Stimulated activated CD4-positive, alpha-beta T cell treated with anti-CD3 and anti-CD28 coated beads, TNF-alpha, amount 100 ng/mL, for 1 hour (primary cell): Measurements from ENCODE around the gene ZFP30.
"Not testable (repeated sequence)": the region's sequence is repeated elsewhere in the genome, so short reads cannot be mapped to it uniquely, and the experiment has no call there.

Source experiments
- DNase-seq, 3 donors: peaks; one replicate each; pipeline ENCODE4 v3.0.0-alpha.2; 2020; ENCODE audit warnings: low read depth in 3 of 3, low spot score in 1 of 3

Gene ZFP30

GRCh38 chr19:37655301-37655688 is at the start of gene ZFP30:
Gene ZFP30, minus strand, starts transcription at chr19:37655465. Its CDS starts 7,643 bp downstream, at chr19:37647822.
- DNase-seq = peak; percentile 43 to 63 (median 50)

GRCh38 chr19:37699057-37699456 is 43.8 kb upstream of the ZFP30 start:
- DNase-seq = no peak

- no peak for DNase-seq
Observed at GRCh38 chr19:37698216-37698615, 43.0 kb upstream of the ZFP30 start.

DNA sequence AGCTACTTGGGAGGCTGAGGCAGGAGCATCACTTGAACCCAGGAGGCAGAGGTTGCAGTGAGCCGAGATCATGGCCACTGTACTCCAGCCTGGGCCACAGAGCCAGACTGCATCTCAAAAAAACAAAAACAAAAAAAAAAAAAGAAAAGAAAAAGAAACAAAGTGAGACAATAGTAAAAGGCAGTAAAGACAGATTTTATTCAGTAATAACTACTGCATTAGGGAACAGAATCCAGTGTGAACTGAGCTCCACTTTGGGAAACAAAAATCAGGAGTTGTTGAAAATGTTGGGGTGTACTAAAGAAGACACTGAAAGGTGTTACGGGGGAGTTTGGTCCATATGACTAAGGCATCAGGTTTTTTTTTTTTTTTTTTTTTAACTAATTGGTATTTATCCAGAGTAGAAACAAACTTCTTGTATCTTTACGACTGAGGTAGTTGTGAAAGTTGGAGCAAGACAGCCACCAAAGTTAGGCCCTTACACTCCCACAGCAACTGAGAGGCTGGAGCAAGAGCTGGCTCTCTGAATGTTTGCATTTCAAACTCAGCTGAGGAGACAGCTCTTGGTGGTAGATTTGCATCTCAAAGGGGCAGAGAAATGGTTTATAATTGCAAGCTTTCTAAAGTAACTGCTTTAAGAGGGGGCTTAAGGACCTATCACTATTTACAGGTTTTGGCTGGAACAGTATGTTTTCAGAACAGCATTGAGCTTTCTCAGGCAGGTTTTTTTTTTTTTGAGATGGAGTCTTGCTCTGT is 40.1 kb upstream of the ZFP30 start:
- no peak for DNase-seq

DNA sequence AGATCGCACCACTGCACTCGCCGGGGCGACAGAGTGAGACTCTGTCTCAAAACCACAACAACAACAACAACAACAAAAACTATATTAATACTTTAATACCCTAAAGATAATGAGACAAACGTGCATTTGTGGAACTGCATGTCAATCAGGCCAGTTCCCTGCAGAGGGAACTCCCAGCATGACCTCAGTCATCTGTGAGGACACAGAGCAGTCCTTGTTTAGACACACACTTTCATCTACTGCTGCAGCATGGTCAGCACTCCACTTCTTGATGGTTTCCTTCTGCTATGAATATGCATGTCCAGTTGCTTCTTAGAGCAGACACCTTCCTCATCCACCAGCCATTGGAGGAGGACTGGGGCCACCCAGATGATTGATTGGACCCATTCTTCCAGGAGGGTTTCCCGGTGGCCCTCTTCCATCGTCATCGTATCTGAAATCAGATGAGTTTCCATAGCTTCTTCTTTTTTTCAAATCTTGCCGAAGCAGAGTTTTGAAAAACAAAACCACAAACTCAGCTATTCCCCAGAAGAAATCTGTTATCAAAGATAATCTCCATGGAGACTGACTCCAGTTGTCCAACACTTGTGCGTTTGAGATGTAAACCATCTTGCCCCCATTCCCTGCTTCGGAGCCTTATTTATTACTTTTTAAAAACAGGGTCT is 37.8 kb upstream of the ZFP30 start:
- DNase-seq = no peak

DNA sequence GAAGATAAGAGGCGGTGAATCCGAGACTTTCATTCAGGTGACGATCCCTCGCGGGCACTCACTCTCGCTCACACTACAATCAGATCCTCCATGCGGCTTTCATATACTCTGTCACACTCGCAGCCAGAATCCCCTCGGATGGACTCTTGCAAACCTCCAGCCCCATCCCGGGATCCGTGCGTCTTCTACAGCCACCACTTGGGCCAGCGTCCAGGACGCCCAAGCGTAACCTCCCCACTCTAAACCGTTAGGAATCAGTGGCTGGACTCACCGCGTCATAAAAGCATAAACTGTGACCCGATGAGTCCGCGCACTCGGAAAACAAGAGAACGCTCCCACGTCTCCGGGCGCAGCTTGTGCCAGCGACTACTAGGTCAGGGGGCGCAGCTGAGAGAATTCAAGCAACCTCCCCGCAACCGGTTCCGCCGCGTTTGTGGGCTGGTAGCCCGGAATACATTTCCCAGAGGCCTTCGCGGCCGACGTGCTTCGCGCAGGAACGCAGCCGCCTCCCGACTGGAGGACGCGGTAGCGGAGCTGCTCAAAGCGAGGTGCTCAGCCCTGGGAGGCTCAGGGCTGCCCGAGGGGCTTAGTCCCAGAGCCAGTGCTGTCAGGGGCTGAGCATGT is 36.7 kb upstream of the ZFP30 start:
- peak; percentile 38 to 64 (median 47) for DNase-seq

- no peak for DNase-seq
Observed at GRCh38 chr19:37683520-37683919, 28.3 kb upstream of the ZFP30 start.

GRCh38 chr19:37669450-37669914 is 14.2 kb upstream of the ZFP30 start:
- DNase-seq = no peak

- DNase-seq = not testable (repeated sequence)
Observed at GRCh38 chr19:37657157-37657556, 1.9 kb upstream of the ZFP30 start.

GRCh38 chr19:37655689-37656371 is 565 bp upstream of the ZFP30 start:
- DNase-seq = peak; percentile 43 to 85 (median 62)

GRCh38 chr19:37654629-37655300 is 500 bp downstream of the ZFP30 start:
- DNase-seq = peak in 1 of 3 donors; percentile 4

- DNase-seq = no peak
Observed at GRCh38 chr19:37654118-37654517, 1.1 kb downstream of the ZFP30 start.

DNA sequence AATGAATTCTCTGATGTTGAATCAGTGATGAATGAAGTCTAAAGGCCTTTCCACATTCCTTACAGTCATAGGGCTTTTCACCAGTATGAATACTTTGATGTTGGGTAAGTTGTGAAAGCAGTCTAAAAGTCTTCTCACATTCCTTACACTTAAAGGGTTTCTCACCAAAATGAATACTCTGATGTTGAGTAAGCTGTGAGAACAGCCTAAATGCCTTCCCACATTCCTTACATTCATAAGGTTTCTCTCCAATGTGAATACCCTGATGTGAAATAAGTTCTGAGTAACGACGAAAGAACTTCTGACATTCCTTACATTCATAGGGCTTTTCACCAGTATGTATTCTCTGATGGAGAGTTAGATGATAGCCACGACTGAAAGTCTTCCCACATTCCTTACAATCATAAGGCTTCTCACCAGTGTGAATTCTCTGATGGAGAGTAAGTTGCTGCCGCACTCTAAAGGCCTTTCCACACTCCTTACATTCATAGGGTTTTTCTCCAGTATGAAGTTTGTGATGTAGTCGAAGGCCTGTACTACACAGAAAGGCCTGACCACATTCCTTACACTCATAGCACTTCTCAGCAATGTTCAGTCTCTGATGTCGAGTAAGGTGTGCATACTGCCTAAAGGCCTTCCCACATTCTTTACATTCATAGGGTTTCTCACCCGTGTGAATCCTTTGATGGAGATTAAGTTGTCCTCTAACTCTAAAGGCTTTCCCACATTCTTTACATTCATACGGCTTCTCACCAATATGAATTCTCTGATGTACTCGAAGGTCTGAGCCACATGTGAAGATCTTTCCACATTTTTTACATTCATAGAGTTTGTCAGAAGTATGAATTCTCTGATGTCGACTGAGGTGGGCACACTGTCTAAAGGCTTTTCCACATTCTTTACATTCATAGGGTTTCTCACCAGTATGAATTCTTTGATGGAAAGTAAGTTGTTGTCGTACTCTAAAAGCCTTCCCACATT is 19.9 kb downstream of the ZFP30 start:
- DNase-seq = no peak

DNA sequence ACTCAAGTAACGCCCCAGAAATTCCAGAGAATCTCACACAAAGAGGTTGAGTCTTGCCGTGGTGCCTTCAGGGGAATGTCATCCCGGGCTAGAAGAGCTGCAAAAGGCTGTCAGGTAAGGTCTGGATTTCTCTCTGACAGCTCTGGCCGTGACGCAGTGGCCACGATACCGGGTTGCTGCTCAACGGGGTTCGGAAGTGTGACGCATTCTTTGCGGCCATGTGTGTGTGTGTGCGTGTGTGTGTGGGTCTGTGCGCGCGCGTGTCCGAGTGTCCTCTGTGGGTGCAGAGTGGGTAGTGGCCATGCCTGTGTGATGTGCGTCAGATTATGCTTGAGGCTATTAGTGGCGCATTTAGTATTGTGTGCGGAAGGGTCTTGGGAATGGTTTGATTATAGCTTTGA is 60.3 kb downstream of the ZFP30 start:
- DNase-seq = peak; percentile 3 to 22 (median 6)

DNA sequence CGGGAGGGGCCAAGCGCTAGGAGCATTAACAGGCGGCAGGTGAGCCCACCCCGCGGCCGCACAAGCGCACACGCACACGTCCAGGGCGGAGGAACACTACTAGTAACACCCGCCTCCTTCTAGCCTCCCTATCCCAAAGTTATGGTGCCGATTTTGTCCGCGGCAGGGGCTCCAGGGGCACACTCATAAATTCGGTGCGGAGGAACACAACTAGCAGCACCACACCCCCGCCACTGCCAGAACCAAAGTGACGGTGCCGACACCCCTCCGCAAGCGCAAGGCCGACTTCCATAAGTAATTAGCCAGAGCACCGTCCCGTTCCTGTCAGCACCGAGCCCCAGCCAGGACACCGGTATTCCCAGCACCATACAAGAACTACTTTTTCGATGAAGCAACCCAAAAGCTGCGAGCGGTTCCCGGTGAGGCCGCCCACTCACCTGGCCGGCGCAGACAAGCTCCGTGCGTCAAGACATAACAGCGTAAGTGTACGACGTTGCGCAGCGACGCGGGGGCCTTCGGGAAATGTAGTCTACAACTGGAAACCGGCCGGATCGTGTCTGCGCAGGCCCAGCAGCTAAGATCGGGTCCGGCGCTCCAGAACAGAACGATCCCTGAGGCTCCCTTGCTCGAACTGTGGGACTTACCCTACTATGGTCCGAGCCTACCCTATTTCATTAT is 60.8 kb downstream of the ZFP30 start, which contains the start of the genes ZNF540 and ZNF571:
ZNF540 (plus strand) TSS at position 573 of the 678 bp plus-strand sequence. CDS start 3,572 bp downstream, outside the sequence.
ZNF571 (minus strand) TSS at position 489 of the 678 bp plus-strand sequence. CDS start 8,116 bp downstream, outside the sequence.
- DNase-seq = peak; percentile 74 to 84 (median 75)

DNA sequence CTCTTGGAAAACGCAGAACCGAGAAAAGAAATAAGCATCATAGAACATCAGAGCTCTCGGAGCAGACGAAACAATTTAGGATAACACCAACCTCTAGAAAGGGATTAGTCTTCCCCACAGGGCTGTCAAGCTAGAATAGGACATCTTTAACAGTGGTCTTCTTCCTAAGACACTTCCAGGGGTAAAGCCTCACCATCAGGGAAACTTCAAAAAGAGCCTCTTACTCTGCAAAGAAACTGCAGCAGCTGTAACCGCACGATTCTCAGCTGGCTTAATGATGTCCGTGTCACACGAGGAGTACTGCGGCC is 61.3 kb downstream of the ZFP30 start:
- DNase-seq = no peak

- DNase-seq = no peak
Observed at GRCh38 chr19:37583340-37583739, 71.9 kb downstream of the ZFP30 start.

DNA sequence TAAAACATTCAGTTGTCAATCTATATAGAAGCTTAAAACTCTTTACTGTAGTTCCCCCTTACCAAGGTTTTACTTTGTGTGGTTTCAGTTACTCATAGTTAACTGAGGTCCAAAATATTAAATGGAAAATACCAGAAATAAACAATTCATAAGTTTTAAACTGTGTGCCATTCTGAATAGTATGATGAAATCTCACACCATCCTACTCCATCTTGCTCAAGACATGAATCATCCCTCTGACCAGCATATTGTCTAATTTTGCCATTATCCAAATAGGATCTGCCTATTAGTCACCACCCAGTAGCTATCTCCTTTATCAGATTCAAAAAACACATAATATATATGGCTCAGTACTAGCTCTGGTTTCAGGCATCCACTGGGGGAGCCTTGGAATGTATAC is 83.1 kb downstream of the ZFP30 start:
- no peak for DNase-seq

GRCh38 chr19:37565370-37565669 is 89.9 kb downstream of the ZFP30 start:
- no peak for DNase-seq
